SK-MEL-5 (cell line): Measurements from ENCODE around the gene UBL4A. TPM values are rescaled to one million over a fixed set of nuclear protein-coding genes. Genes with fewer than 3 reads are reported as not detected.

Experiments
- DNase-seq: peaks from one replicate; pipeline ENCODE4 v3.0.0-alpha.2; 2016; ENCODE audit warnings: low read depth, low spot score
- in situ Hi-C: cut with HindIII; loops from 2 replicates; pipeline ENCODE4 v1.10.0; 2016; ENCODE audit warnings: low sequenced_read_pairs, high pct_unique_total_duplicates, low pct_unique_long_range_greater_than_20kb
- total RNA-seq: library from RNA; depleted of rRNA; stranded (reverse); fragments of >200 nt; shearing (Covaris generic); gene quantifications from 2 replicates; pipeline ENCODE4 v1.2.3, GENCODE V29; 2014

UBL4A gene
- total RNA-seq, 1 experiment from 2014 or later = 64.6 TPM

DNA sequence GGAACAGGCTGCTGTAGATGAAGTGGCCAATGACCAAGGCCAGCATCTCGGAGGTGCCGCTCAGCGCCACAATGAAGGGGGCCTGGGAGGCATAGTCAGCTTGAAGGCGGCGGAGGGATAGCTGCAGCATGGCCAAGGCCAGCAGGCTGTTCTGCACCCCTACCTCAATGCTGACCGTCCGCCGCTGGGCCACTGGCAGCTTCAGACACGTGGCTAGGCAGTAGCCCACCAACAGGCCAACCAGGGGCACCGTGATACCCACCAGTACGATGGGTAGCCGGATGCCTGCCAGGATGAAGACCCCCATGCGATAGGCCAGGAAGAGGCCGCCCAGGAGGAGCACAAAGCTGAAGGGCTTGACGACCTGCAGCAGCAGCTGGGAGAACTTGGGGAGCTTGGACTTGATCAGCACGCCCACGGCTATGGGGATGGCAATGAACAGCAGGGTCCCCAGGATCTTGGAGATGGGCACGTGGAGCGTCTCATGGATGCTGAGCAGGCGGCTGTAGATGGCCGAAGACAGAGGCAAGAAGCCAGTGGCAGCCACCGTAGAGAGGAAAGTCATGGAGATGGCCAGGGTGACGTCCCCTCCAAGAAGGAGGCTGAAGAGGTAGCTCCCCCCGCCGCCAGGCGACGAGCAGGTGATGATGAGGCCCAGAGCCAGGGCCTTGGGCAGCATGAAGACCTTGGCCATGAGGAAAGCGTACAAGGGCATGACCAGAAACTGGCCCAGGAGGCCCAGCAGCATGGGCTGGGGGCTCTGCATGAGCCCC lies 1.3 kb upstream of the UBL4A start:
- in situ Hi-C loops = no loop called here
- no peak for DNase-seq

DNA sequence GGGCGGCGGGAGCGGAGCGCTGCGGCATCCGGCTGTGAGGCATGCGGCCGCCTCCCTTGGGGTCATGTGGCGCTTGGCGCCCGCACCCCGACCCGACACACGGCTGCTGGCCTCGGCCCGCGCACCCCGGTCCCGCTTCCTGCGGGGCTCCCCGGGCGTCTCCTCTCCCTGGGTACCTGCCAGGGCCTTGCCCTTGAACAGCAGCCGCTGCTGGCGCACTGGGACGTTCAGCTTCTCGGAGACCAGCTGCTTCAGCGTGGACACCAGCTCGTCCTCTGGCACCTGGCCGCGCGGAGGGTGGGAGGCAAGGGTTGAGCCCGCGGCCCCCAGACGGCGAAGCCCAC lies 391 bp downstream of the UBL4A start:
- in situ Hi-C loops = no loop called here
- no peak for DNase-seq

- in situ Hi-C loops = no loop called here
Observed at GRCh38 chrX:154485150-154486051, 1.0 kb downstream of the UBL4A start.

GRCh38 chrX:154484255-154485149 lies 1.9 kb downstream of the UBL4A start:
- in situ Hi-C loops = no loop called here
- DNase-seq = no peak

More at GRCh38 chrX:154485150-154486051, 1.0 kb downstream of the UBL4A start:
- DNase-seq = no peak

DNA sequence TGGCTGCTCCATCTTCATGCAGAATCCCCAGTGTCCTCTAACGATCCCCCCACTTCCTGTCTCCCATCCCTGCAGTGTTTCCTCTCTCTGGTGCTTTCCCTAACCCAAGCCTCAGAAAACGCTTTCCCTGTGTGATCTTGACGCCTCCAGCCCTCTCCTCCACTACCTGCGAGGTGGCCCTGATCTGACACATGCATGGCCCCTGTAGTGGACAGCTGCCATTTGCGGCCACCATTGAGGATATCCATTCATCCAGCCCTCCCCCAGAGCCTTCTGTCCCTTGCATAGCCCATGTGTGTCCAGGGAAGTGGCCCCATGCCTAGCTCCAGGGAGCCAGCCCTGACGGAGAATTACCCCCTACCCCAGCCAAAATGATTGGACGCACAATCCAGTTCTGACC lies 3.1 kb downstream of the UBL4A start:
- in situ Hi-C loops = no loop called here
- no peak for DNase-seq

GRCh38 chrX:154482786-154483185 lies 3.6 kb downstream of the UBL4A start:
- in situ Hi-C loops = no loop called here
- DNase-seq = no peak

DNA sequence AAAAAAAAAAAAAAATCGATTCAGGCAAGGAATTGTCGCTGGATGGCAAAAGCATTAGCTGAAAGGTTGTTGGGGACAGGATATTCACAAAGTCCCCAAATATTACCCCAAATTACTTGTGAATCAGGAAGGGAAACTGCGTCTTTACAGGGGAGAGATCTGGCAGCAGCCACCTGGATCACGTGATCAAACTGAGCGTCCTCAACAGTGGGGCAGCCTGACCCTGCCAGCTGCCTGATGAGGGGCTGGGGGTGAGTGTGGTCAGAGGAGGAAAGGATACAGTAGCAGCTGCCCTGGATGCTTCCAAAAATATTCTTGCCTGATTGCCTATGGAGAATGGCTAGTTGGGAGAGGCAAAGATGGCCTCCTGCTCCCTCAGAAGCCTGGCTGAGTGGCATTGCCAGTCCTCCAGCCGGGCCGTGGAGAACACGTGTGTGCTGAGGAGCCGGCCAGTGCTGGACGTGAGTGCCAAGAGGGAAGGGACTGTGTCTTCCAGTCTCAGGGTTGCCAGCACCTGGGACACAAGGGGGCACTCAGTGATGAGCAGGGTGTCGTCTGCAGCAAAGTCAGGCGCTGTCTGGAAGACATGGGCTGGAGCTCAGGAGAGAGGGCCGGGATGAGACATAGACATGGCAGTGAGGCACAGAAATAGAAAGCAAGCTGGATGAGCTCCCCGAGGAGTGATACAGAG lies 4.4 kb downstream of the UBL4A start:
- no peak for DNase-seq
- in situ Hi-C loops = no loop called here

- in situ Hi-C loops = no loop called here
- no peak for DNase-seq
Observed at GRCh38 chrX:154481195-154481594, 5.2 kb downstream of the UBL4A start.

- in situ Hi-C loops = no loop called here
- peak; percentile 86 for DNase-seq
Observed at GRCh38 chrX:154478728-154479622, 7.4 kb downstream of the UBL4A start, which contains the start of gene LAGE3. TSS of gene LAGE3 (minus strand) at chrX:154479281. CDS start at chrX:154478915, 366 bp downstream.

DNA sequence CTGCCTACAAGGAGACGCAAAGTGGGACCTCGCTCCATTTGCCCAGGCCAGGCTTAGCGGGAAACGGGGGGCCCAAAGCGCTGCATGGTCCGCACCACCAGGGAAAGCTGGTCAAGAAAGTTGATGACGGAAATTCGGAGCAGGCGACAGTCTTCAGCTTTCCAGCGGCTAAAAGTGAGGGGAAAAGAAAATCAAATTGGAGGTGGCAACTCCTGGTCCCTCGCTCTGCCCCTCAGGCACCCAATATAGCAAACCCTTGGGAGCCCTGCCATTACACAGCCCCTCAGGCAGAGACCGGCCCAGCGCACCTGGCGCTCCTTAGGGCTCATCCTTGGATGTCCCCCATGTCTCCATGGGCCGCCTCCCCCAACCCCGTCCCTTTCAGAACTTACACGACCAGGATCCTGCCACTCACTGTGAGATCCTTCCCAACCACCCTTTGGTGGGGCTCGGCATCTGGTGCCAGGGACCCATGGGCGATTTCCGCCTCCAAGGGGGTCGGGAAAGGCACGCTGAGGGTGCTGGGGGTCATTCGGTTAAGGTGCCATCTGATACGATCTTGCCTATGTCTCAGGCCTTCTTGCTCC lies 8.4 kb downstream of the UBL4A start:
- in situ Hi-C loops = no loop called here
- DNase-seq = no peak

DNA sequence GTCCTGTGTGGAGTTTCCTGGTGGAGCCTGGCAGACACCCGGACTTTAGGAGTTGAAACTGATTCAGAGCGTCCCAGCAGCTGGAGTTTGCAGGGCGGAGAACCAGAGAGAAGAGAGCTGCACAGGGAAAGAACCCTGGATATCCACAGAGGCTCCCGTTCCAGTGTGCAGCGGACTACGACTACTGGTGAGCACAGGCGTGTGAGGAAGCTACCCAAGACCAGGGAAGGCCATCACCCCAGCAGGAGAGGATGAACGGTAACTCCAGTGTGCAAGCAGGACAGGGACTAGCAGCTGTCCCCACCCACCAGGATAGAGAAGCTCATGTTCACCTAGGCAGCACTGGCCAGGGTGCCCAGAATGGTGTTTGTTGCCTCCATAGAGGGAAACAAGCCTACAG lies 9.6 kb downstream of the UBL4A start:
- in situ Hi-C loops = no loop called here
- no peak for DNase-seq

GRCh38 chrX:154473683-154474082 lies 12.7 kb downstream of the UBL4A start:
- in situ Hi-C loops = no loop called here
- DNase-seq = no peak

GRCh38 chrX:154472685-154473632 lies 13.5 kb downstream of the UBL4A start:
- no peak for DNase-seq
- in situ Hi-C loops = no loop called here

GRCh38 chrX:154471839-154472684 lies 14.4 kb downstream of the UBL4A start:
- no peak for DNase-seq
- in situ Hi-C loops = no loop called here
